Neural progenitor cell (in vitro differentiated cells): ENCODE data around the gene MRC1.

ENCODE experiments used
- CTCF ChIP-seq: fragments of 200-600 bp; sonication (generic); IDR thresholded peaks from 2 replicates; pipeline ENCODE4 v1.5.1; 2017; ENCODE audit warnings: antibody characterized with exemption, mild to moderate bottlenecking
- EZH2 ChIP-seq: fragments of 200-600 bp; sonication (generic); IDR thresholded peaks from 2 replicates; pipeline ENCODE4 v1.6.1; 2017; ENCODE audit warnings: antibody characterized with exemption, mild to moderate bottlenecking, moderate library complexity

- TF ChIP-seq EZH2 (no peak), CTCF (no peak)
Measured at GRCh38 chr10:17817316-17817715, 8.2 kb downstream of the MRC1 start.
